ENCODE measurements around the gene IDH3G.

Gene IDH3G

DNA sequence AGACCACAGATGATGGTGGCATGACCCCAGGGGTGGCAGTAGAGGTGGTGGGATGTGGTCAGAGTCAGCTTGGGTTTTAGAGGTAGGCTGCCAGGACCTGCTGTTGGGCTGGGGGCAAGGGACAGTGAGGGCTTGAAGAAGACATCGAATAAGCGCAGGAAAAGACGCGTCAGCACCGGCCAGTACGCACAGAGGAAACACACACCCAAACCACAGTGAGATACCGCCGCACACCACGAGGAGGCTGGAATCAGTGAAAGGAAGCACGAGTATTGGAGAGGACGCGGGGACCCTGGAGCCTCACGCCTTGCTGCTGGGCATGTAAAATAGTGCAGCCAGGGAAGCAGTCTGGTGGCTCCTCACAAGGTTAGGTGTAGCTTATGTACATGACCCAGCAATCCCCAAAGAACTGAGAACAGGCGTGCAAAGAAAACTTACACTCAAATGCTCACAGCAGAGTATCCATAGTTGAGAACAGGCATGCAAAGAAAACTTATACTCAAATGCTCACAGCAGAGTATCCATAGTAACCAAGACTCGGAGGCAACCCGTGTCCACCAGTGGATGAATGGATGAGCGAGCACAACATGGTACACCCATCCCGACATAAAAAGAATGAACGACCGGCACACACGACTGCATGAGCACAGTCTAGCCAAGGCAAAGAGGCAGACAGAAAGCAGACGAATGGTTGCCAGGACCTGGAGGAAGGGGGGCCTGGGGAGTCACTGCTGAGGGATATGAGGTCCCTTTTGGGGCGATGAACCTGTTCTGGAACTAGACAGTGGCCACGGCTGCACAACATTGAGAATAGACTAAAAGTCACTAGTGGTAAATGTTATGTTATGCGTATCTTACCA, 22.9 kb upstream of the IDH3G start:
- no peak for DNase-seq (ENCODE audit: low read depth in 3 of 3)

DNA sequence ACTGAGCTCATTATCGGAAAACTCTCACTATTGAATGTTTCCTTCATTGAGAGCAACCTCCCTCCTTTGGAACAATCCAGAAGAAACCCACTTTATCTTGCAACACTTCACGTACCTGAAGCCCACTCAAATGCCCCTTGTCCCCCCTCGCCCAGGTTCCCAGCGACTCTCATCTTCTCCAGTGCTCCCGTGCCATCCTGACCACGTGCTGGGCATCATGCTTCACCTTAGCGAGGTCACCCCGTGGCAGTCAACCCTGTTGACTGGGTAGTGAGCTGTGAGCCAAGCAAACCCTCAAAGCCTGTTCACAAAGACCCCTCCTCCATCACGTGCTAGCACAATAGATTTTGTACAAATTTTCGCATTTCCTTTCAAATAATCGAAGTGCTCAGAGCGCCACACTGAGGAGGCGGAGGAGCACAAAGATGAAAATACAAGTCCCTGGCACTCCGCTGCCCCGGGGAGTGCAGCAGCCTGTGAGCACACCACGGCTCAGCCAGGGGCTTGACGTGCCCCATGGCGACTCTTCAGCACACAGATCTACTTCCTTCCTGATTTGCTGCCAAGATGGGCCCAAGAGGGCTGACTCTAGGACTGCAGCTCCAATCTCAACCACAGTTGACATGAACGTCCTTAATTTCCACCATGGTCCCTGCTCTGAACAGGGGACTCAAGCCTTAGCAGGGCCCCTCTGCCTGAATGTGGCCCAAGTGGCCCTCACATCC, 20.6 kb upstream of the IDH3G start:
- DNase-seq (ENCODE audit: low read depth in 3 of 3): no peak

DNA sequence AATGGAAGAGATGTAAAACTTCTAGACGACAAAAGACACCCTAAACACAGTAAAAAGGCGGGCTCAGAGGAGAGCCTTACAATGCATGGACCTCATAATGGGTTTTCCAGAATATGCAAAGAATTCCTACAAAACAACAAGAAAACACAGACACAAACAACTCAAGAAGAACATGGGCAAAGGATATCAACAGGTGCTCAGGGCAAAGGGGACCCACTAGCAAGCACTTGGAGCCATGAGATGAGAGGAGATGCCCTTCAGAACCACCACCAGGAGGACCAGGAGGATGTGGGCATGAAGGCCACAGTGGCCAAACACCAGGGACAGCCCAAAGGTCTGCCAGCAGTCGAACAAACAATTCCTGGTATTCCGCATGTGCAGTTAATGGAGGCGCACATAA, 19.0 kb upstream of the IDH3G start:
- no peak for DNase-seq (ENCODE audit: low read depth in 3 of 3)

DNA sequence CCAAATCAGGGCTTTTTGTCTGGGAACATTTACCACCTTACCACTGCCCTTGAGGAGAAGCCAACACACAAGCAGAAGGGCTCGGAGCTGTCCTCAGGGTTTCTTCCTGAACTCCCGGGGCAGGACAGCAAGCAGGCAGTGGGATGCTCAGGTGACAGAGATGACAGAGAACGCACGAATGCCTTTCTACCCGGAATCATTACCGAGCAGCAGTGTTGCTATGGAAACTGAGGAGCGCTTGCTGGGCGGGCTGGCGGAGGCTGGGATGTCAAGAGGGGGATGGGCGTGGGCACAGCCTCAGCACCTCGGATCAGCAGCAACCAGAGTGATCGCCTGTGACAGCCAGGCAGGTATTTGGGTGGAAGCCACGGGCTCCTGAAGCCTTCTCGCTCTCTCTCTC, 18.0 kb upstream of the IDH3G start:
- DNase-seq (ENCODE audit: low read depth in 3 of 3): no peak

DNA sequence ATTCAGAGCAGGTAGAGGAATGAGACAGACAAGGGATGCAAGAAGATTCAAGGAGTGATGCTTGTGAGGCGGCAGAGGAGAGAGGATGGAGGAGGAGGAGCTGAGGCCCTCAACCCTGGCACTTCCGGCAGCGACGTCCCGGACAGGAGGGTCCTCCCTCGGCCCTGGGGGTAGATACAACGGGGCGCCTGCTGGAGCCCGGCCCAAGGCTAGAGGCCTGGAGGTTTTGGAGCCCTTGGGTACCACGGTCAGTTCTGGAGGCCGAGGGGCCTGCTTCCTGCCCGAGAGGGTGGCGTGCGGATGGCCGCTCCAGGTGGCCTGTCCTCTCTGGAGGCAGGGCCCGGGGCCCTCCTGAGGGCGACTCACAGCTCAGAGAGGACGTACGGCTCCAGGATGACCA, 13.8 kb upstream of the IDH3G start:
- DNase-seq (ENCODE audit: low read depth in 3 of 3): no peak

DNA sequence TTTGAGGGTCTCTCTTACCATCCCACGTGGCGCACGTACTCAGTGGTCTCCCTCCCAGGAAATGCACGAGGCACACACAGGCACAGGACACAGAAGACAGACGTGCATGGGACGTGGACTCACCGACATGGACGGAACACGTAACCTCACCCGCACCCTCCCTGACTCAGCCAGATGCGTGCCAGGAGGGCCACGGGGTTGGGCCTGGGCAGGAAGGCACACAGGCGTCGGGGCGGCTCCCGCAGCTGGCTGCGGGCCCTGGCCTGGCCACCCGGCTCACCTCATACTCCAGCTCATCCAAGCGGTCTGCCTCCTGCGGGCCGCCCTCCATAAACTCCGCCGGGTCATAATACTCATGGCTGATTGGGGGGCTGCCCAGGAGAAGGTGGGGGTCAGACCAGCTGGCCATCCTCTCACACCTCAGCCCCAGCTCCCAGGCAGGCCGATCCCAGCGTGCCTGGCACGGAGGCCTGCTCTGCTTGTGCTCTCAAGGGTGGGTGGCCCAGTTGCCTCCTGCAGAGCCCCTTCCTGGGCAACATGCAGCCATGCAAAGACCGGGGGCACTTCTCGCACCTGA, 12.9 kb upstream of the IDH3G start:
- no peak for DNase-seq (ENCODE audit: low read depth in 3 of 3)

DNA sequence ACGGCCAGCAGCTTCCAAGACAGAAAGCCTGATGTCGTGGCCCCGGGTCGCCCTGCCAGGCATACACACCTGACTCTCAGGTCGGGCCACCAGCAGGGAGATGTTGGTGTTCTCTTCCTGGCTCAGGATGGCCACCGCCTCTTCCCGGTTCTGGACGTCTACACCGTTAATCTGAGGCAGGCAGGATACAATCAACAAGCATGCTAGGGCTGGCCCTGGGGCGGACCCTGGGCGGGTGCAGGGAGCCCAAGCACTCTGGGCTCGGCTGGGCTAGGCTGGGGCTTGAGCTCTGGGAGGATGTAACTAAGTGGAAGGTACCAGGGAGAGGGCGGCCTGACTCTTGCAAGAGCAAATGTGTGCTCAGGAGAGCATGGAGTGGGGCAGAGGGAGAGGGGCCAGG, 11.3 kb upstream of the IDH3G start:
- DNase-seq (ENCODE audit: low read depth in 3 of 3): no peak

DNA sequence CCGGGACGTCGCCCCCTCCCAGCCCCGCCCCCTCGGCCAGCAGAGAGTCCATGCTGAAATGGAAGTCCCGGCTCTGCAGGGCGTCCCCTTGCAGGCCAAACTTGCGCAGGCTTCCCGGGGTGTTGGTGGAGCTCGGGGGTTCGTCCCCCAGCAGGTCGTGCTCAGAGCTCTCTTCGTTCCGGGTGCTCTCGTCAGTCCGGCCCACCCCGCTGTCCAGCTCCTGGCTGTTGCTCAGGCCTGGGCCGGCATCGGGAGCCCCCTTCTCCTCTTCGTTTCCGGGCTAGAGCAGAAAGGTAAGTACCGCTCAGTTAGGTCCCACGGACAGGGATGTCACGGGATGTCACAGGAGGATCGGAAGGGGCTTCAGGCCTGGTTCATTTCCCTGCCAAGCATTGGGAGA, 10.4 kb upstream of the IDH3G start:
- DNase-seq (ENCODE audit: low read depth in 3 of 3): no peak

DNA sequence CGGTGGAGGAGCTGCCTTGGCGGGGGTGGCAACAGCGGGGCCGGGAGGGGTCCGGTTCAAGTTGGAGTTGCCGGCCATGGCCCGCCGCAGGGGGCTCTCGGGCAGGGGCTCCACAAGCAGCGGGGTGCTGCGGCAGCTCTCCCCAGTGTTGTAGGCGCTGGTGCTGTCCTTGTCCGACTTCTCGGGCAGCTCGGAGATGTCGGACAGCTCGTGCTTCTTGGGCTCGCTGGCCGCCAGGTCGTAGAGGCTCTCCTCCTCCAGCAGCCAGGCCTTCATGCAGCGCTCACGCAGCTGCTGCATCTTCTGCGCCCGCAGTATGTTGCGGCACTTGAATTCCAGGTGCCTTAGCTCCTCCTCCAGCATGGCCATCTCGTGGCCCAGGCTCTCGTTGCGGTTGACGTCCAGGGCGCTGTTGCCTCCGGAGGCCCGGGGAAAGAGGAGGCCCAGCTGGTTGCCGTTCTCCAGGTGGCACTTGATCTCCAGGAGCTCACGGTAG, 10.0 kb upstream of the IDH3G start:
- DNase-seq (ENCODE audit: low read depth in 3 of 3): no peak

DNA sequence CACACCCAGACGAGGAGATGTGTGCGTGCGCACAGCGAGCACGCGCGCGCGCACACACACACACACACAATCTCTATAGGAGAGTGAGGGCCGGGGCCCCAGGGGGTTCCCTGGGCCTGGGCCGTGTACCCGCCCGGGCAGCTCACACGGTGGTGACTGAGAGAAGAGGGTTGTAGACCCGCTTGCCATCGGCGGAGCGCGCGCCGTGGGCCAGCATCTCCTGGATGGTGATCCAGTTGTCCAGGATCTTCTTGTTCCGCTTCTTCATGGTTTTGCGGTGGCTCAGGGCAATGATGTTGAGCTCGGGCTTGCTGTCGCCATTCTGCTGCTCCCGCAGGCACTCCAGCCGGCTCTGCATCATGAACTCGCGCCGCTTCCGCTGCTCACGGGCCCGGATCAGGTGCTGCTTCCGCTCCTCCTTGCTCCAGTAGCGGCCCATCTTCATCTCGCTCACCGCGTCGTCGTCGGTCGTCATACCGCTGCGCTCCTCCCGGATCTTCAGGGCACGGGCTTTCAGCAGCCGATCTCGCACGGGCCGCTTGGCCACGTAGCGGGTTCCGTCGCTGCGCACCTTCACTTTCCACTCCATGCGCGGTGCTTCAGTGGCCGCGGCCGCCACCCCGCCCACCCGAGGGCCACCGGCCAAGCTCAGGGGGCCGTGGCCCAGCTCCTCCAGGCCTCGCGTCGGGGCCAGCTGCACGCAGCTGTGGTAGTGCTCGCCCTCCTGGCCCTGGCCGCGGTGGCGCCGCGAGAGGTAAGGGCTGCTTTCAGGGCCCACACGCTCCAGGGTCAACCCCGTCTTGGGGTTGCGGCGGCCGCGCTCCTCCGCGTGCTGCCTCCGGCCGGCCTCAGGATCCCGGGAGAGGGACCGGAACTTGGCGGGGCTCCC, 9.3 kb upstream of the IDH3G start:
- no peak for DNase-seq (ENCODE audit: low read depth in 3 of 3)

DNA sequence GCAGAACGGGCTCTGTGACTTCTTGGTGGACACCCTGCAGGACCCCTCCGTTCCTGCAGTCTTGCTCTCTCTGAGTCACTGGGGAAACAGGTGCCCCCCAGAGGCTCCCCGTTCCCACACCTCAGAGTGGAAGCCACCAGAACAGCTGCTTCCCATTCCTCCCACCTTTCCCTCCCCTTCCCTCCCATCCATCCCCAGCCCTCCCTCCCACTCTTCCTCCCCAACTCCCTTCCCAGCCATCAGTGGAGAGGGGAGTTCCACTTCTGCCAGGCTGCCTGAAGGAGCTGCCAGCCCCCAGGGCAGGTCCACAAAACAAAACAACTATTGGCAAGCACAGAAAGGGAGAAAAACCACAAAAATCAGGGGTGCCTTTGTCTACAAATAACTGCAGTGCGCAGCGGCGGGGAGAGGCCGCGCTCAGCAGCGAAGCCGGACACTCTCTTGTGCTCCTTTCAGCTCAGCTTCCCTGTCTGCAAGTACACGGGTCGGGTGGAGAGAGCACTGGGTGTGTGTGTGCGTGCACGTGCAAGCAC, 8.4 kb upstream of the IDH3G start:
- DNase-seq (ENCODE audit: low read depth in 3 of 3): no peak

DNA sequence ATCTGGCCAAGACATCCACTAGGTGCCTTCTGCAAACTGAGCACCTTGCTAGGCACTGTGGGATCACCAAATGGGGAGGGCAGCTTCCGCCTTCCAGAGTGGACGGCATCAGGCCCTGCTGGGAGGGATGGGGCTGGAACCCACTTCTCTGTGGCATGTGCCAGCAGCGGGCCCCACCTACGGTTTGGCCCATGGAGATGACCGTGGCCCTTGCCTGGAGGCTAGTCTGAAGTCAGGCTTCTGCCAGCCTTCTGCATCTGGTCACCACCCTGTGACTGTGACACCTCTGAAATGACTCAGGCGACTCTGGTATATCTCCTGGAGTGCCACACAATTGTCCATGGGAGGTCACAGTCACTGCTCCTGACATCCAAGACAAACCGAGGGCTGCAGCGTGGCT, 7.5 kb upstream of the IDH3G start:
- DNase-seq (ENCODE audit: low read depth in 3 of 3): no peak

DNA sequence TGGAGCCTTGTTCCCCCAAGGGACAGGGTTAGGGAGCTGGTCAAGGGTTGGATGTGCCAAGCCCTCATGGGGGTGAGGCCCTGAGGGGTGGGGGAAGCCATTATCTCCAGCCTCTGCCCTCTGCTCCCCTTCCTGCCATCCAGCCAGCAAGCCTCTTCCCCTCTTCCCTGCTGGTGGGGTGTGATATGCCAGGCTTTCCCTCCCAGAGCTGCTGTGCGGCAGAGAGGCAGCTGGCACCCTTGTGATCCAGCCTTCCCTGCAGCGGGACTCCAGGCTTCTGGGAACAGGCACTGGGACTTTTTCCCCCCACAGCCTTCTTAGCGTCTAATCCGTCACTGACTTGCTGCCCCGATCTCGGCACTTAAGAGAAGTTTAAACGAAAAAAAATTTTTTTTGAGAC, 6.6 kb upstream of the IDH3G start:
- DNase-seq (ENCODE audit: low read depth in 3 of 3): no peak

DNA sequence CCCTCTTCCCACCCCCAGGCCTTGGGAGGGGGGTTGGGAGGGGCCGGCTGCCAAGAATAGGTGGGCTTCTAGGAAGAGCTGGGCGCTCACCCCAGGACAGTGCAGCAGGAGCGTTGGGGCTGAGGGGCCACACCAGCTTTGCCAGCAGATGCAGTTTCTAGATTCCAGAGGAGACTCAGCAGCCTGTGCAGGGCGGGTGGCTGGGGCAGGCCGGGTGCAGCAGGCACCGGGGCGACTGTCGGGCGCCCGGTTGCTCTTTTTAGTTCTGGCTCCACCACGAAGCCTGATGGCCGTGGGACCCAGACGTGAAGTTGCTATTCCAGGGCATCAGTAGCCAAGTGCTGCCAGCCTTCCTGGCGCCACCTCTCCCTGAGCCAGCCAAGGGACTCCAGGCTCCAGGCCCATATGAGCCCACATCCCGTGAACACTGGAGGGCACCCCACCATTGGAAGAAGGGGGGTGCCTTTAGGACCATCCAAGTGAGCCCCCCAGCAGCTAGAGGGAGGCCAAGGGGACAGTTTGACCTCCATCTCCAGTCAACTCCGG, 6.1 kb upstream of the IDH3G start:
- no peak for DNase-seq (ENCODE audit: low read depth in 3 of 3)

DNA sequence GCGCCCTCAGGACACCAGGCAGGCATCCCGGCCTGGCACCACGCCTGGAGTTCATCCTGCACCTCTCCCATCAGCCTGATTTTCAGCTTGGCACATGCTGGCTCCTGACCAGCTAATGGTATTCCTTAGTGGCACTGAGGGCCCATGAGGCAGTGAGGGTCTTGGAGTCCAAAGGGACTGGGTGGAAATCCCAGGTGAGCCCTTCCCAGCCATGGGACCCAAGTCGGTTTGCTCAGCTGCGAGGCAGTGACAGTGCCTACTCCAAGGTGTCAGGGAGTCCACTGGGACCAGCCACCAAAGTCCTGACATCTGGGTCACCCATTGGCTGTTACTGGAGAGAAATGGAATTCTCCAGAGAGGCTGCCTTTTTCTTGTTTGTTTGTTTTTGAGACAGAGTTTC, 5.2 kb upstream of the IDH3G start:
- no peak for DNase-seq (ENCODE audit: low read depth in 3 of 3)

DNA sequence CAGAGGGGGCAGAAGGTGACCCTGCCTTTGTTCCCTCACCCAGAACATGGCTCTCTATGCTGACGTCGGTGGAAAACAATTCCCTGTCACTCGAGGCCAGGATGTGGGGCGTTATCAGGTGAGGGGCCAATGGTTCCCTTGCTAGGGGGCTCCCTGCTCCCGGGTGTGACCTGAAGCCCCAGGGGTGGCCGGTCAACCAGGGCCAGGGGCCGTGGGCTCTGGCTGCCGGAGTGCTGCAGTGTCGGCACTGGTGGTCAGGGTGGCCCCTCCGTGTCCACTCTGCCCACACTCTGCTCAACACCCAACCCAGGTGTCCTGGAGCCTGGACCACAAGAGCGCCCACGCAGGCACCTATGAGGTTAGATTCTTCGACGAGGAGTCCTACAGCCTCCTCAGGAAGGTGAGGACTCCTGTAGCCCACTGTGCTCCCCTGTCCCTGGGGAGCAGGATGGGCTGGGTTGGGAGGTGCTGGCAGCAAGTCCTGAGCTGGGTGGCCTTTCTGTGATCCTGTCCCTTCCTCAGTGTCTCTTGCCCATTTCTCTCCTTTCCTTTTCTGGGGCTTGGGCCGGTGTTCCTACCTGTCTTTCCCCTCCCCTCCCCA, 3.3 kb upstream of the IDH3G start:
- no peak for DNase-seq (ENCODE audit: low read depth in 3 of 3)

DNA sequence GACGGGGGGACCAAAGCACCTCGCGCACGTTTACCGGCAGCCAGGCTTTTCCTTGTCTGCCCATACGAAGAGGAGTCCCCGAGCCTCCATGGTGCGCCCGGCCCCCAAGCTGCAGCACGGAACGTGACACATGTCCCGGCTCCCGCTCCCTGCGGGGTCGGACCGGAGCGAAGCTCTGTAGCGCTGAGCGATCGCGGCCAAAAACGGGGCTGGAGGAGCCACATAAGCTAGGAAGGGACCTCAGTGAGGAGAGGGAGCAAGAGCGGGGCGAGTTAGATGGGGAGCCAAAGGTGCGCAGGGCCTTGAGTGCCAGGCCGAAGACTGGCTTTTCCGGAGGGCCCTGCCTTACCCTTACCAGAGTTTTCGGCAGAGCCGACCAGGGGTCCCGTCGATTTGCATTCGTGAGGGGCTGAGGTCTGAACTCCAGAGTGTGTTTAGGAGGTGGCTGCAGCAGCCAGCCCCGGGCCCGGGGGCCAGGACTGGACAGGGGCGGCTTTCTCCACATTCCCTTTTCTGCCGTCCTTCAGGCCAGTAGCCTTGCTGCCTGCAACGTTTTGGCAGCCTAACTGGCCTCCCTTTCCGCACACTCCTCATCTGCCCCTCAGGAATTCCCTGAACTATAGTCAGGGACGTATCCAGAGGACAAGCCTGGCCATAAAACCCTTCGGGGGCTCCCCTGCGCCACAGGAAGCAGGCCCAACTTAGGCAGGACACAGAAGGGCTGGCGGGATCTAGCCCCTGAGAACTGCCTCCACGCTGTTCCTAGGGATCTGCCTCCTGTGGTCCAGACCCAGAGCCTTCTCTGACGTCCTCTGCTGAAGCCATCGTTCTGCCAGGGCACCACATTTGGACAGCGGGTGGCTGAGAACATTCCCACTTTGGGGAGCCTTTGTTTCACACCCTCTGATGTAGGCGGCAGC, 982 bp upstream of the IDH3G start:
- peak in 2 of 3 experiments; percentile 8 to 15 for DNase-seq (ENCODE audit: low read depth in 3 of 3)

DNA sequence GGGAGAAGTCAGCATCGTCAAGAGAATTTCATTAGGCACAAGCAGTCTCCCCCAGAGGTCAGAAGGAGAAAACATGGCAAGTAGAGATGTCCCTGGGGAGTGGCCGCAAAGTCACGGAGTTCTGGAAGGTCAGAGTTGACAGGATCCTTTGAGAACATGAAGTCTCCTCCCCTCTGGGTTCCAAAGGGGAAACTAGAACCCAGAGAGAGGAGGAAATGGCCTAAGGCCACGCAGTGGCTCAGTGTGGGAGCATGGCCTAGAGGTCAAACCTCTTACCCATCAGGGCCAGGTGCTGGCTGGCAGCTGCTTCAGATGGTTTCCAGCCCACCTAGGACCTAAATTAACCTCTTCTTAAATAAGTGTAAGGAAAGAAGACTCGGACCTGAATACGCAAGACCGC, 884 bp downstream of the IDH3G start:
- DNase-seq (ENCODE audit: low read depth in 3 of 3): no peak

DNA sequence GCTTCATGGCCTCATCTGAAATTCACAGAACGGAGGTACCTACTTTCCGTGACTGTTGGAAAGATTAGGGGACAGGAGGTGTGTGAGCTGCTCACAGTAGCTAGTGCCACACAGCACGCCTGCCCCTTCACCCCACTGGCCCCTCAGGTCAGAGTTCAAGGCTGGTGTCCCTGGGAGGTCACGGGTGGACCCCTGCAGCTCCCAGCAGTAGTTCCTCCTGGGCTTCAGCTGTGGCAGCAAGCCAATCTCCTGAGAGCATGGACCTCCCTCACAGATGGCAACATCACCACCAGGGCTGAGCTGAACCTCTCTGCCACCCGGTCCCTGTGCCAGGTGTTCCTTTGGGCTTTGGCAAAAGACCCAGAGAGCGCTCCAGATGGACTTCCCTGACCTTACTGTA, 1.8 kb downstream of the IDH3G start:
- no peak for DNase-seq (ENCODE audit: low read depth in 3 of 3)

Measured in stimulated activated CD4-positive, alpha-beta T cell treated with anti-CD3 and anti-CD28 coated beads, TNF-alpha, amount 100 ng/mL, for 4 hours (primary cell).